Raji (cell line): ENCODE results near the gene ENTR1.

Experiments
- POLR2A ChIP-seq: IDR thresholded peaks from 2 replicates; pipeline ENCODE4 v1.6.1; 2011; ENCODE audit warnings: low read depth, low read length, control low read depth; ENCODE audit not compliant: insufficient read depth

ENTR1 gene

GRCh38 chr9:136430588-136431234 is 20.3 kb upstream of the ENTR1 start:
- no peak for TF ChIP-seq POLR2A

GRCh38 chr9:136429683-136430491 is 19.5 kb upstream of the ENTR1 start:
- TF ChIP-seq POLR2A, result no peak

GRCh38 chr9:136429075-136429628 is 18.7 kb upstream of the ENTR1 start:
- TF ChIP-seq POLR2A, result no peak

DNA sequence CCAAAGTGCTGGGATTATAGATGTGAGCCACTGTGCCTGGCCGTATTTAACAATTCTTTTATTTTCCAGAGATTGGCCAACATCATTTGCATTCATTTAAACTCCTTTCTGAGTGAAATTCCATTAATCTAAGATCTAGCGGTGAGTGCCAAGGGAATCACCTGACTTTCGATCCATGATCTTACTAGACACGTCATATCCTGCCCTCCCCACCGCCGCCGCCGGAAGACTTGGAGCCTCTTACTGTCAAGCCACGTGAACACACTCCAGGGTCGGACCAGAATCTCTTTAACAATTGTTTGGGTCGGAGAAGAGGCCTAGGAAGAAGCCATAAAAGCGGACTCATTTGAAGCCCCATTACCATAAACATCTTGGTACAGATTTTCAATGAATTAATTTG is 16.4 kb upstream of the ENTR1 start:
- no peak for TF ChIP-seq POLR2A

- no peak for TF ChIP-seq POLR2A
Measured at GRCh38 chr9:136424750-136425362, 14.4 kb upstream of the ENTR1 start.

DNA sequence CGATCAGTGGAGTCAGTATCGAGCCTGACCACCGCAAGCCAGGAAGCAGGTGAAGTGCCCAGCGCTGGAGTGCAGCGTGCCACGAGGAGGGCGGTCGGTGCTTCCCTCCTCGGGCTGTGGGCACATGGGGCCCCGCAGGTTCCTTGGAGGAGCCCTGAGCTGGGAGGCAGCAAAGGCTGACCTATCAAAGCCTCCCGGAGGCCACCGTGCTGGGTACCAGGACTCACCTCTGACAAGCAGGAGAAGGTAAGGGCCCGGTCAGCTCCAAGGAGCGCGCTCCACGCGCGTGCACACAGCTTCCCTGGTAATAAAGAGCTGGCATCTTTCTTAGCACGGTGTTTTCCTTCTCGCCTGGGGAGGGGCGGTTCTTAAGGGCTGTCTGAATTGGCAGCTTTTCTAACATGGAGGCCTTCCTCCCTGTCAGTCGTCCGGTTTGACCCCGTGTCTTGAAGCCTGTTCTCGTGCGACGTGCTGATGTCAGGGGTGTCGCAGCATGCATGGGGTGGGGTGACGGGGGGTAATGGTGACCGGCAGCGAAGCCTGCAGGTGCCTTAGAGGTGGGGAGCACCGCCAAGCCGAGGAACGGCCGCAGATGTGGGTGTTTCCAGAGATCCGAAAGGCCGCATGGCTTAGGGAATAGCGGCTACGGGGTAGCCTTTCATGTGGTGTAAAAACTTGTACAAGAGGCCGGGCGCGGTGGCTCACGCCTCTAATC is 13.2 kb upstream of the ENTR1 start:
- TF ChIP-seq POLR2A, result no peak

- TF ChIP-seq POLR2A, result no peak
Measured at GRCh38 chr9:136422876-136423275, 12.5 kb upstream of the ENTR1 start.

- no peak for TF ChIP-seq POLR2A
Measured at GRCh38 chr9:136421791-136422190, 11.4 kb upstream of the ENTR1 start.

GRCh38 chr9:136419092-136419420 is 8.6 kb upstream of the ENTR1 start:
- no peak for TF ChIP-seq POLR2A

DNA sequence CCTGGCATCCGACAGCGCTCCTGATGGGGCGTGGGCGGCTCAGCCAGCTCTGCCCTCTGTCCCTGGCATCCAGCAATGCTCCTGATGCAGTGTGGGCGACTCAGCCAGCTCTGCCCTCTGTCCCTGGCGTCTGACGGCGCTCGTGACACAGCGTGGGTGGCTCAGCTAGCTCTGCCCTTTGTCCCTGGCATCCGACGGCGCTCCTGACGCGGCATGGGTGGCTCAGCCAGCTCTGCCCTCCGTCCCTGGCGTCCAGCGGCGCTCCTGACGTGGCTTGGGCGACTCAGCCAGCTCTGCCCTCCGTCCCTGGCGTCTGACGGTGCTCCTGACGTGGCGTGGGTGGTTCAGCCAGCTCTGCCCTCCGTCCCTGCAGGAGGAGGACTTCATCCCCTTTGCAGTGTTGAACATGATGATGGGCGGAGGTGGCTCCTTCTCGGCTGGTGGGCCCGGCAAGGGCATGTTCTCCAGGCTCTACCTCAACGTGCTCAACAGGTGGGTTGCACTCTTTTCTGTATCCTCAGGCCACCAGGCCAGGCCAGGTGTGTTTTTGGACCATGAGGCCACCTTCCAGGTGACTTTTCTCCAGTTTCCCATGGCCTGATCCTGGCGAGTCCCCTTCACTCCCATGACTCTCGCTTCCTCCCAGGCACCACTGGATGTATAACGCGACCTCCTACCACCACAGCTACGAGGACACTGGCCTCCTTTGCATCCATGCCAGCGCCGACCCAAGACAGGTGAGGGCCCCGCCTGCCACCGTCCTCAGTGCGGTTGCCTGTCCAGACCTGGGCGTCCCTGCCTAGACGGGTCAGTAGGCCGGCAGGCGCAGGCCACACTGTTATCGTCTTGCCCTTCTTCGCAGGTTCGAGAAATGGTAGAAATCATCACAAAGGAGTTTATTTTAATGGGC is 8.0 kb upstream of the ENTR1 start:
- no peak for TF ChIP-seq POLR2A

- TF ChIP-seq POLR2A, result no peak
Measured at GRCh38 chr9:136416914-136417313, 6.5 kb upstream of the ENTR1 start.

GRCh38 chr9:136416427-136416826 is 6.0 kb upstream of the ENTR1 start:
- TF ChIP-seq POLR2A, result no peak

- no peak for TF ChIP-seq POLR2A
Measured at GRCh38 chr9:136412962-136413361, 2.5 kb upstream of the ENTR1 start.

GRCh38 chr9:136411378-136411777 is 964 bp upstream of the ENTR1 start:
- no peak for TF ChIP-seq POLR2A
